CD4-positive, CD25-positive, alpha-beta regulatory T cell (primary cell): ENCODE results near the gene HTR1B. TPM values are rescaled to one million over a fixed set of nuclear protein-coding genes. Genes with fewer than 3 reads are reported as not detected.

Experiments used
- ATAC-seq, 2 donors: fragments of 150-1000 bp; cut with Tn5 transposase; one replicate each; pipeline ENCODE4 v1.10.0; 2021; ENCODE audit warnings: low read depth in 2 of 2, moderate number of reproducible peaks in 2 of 2, moderate library complexity in 1 of 2
- DNase-seq, 3 donors: peaks; one replicate each; pipeline versions ENCODE4 v3.0.0 to v3.0.0-alpha.2; 2012 to 2022; ENCODE audit warnings: mixed read lengths in 1 of 3
- H3K27ac ChIP-seq: one replicate; pipeline ENCODE4 v1.7.0; 2013; ENCODE audit warnings: mild to moderate bottlenecking, low read length; ENCODE audit not compliant: insufficient read depth, poor library complexity, severe bottlenecking
- H3K27me3 ChIP-seq: one replicate; pipeline ENCODE4 v1.7.0; 2013; ENCODE audit warnings: low read length; ENCODE audit not compliant: control insufficient read depth, insufficient read depth
- H3K36me3 ChIP-seq: one replicate; pipeline ENCODE4 v1.7.0; 2013; ENCODE audit warnings: mild to moderate bottlenecking, low read length, moderate library complexity; ENCODE audit not compliant: control insufficient read depth, insufficient read depth
- H3K4me1 ChIP-seq: 2 replicates; pipeline ENCODE4 v1.7.0; 2013; ENCODE audit warnings: mild to moderate bottlenecking, low read length; ENCODE audit not compliant: insufficient read depth, control insufficient read depth, poor library complexity, severe bottlenecking
- H3K4me3 ChIP-seq: one replicate; pipeline ENCODE4 v1.7.0; 2013; ENCODE audit warnings: low read depth, mild to moderate bottlenecking, low read length, moderate library complexity
- H3K9me3 ChIP-seq, 2 experiments: 1 replicate in 1 of 2; 2 replicates in 1 of 2; pipeline ENCODE4 v1.7.0; 2013; ENCODE audit warnings: low read length in 2 of 2, mild to moderate bottlenecking in 1 of 2, moderate library complexity in 1 of 2; ENCODE audit not compliant: control insufficient read depth in 2 of 2
- H3K27ac Mint-ChIP-seq, 3 donors: one replicate each; pipeline ENCODE4 v1.8.0; 2020 to 2022; ENCODE audit warnings: mild to moderate bottlenecking in 3 of 3, mixed read lengths in 3 of 3, moderate library complexity in 2 of 3
- H3K27me3 Mint-ChIP-seq: one replicate; pipeline ENCODE4 v1.8.0; 2022; ENCODE audit warnings: mild to moderate bottlenecking, mixed read lengths
- H3K36me3 Mint-ChIP-seq: one replicate; pipeline ENCODE4 v1.8.0; 2020; ENCODE audit warnings: mixed read lengths
- H3K4me1 Mint-ChIP-seq, 4 donors: one replicate each; pipeline ENCODE4 v1.8.0; 2020 to 2022; ENCODE audit warnings: mixed read lengths in 4 of 4, mild to moderate bottlenecking in 1 of 4
- H3K4me3 Mint-ChIP-seq, 4 donors: one replicate each; pipeline ENCODE4 v1.8.0; 2020 to 2022; ENCODE audit warnings: mild to moderate bottlenecking in 4 of 4, mixed read lengths in 4 of 4, moderate library complexity in 3 of 4
- H3K9me3 Mint-ChIP-seq, 7 donors: one replicate each; pipeline ENCODE4 v1.8.0; 2020 to 2022; ENCODE audit warnings: mixed read lengths in 7 of 7, mild to moderate bottlenecking in 3 of 7, moderate library complexity in 2 of 7
- polyA plus RNA-seq, 4 donors: library from polyadenylated mRNA; unstranded; fragments of 300-500 nt; fragmentation: Illumina TruSeq; gene quantifications; one replicate each; pipeline ENCODE4 v1.2.3, GENCODE V29; 2021
- total RNA-seq: library from RNA; stranded (reverse); gene quantifications from one replicate; pipeline ENCODE4 v1.2.3, GENCODE V29; 2022

The HTR1B gene
- total and polyA plus RNA-seq, 5 donors from 2014 or later, result not detected

- H3K27me3 Mint-ChIP-seq, result peaks cover 4% of the 10 kb centered on the region
- no peaks in the 10 kb centered on the region for H3K9me3 ChIP-seq
- peaks cover 0 to 16% (median 4%) of the 10 kb centered on the region in 7 donors for H3K9me3 Mint-ChIP-seq
- no peaks in the 10 kb centered on the region for H3K36me3 ChIP-seq
- no peak overlapping the region for H3K27ac Mint-ChIP-seq
- DNase-seq, result no peak
- H3K27ac ChIP-seq, result no peak overlapping the region
- no peaks in the 10 kb centered on the region for H3K36me3 Mint-ChIP-seq
- no peak for ATAC-seq
- H3K27me3 ChIP-seq, result no peaks in the 10 kb centered on the region
- H3K4me3 ChIP-seq, result no peak overlapping the region
- no peak overlapping the region for H3K4me3 Mint-ChIP-seq
- H3K4me1 Mint-ChIP-seq, result no peaks in the 10 kb centered on the region
- H3K4me1 ChIP-seq, result no peaks in the 10 kb centered on the region
Observed at GRCh38 chr6:77433888-77434287, 29.4 kb downstream of the HTR1B start.

- H3K36me3 ChIP-seq, result no peaks in the 10 kb centered on the region
- Mint-ChIP-seq H3K27ac (no peak overlapping the region), H3K36me3 (no peaks in the 10 kb centered on the region), H3K9me3 (peaks cover 1 to 10% (median 8%) of the 10 kb centered on the region in 7 donors), H3K4me3 (no peak overlapping the region), H3K4me1 (no peaks in the 10 kb centered on the region), H3K27me3 (peaks cover 4% of the 10 kb centered on the region)
- ATAC-seq (no peak), DNase-seq (no peak)
- no peak overlapping the region for H3K27ac ChIP-seq
- no peak overlapping the region for H3K4me3 ChIP-seq
- H3K9me3 ChIP-seq, result no peaks in the 10 kb centered on the region
- H3K4me1 ChIP-seq, result no peaks in the 10 kb centered on the region
- H3K27me3 ChIP-seq, result no peaks in the 10 kb centered on the region
Observed at GRCh38 chr6:77430504-77430903, 32.8 kb downstream of the HTR1B start.

- no peak for DNase-seq
- Mint-ChIP-seq H3K27me3 (no peaks in the 10 kb centered on the region), H3K4me1 (no peaks in the 10 kb centered on the region), H3K36me3 (no peaks in the 10 kb centered on the region), H3K27ac (no peak overlapping the region), H3K4me3 (no peak overlapping the region), H3K9me3 (peaks cover 4 to 15% (median 5%) of the 10 kb centered on the region in 7 donors)
- H3K4me1 ChIP-seq, result no peaks in the 10 kb centered on the region
- H3K9me3 ChIP-seq, result no peaks in the 10 kb centered on the region
- no peaks in the 10 kb centered on the region for H3K36me3 ChIP-seq
- no peak overlapping the region for H3K27ac ChIP-seq
- ATAC-seq, result no peak
- no peak overlapping the region for H3K4me3 ChIP-seq
- H3K27me3 ChIP-seq, result no peaks in the 10 kb centered on the region
Observed at GRCh38 chr6:77425671-77426070, 37.6 kb downstream of the HTR1B start.

GRCh38 chr6:77425216-77425615 lies 38.1 kb downstream of the HTR1B start:
- H3K4me1 ChIP-seq, result no peaks in the 10 kb centered on the region
- Mint-ChIP-seq H3K9me3 (peaks cover 3 to 16% (median 5%) of the 10 kb centered on the region in 7 donors), H3K4me3 (no peak overlapping the region), H3K27ac (no peak overlapping the region), H3K36me3 (no peaks in the 10 kb centered on the region), H3K4me1 (no peaks in the 10 kb centered on the region), H3K27me3 (no peaks in the 10 kb centered on the region)
- no peak overlapping the region for H3K27ac ChIP-seq
- no peaks in the 10 kb centered on the region for H3K9me3 ChIP-seq
- H3K4me3 ChIP-seq, result no peak overlapping the region
- no peaks in the 10 kb centered on the region for H3K36me3 ChIP-seq
- no peaks in the 10 kb centered on the region for H3K27me3 ChIP-seq
- no peak for DNase-seq
- ATAC-seq, result no peak

- no peaks in the 10 kb centered on the region for H3K36me3 Mint-ChIP-seq
- no peak overlapping the region for H3K27ac Mint-ChIP-seq
- no peaks in the 10 kb centered on the region for H3K9me3 ChIP-seq
- H3K4me1 Mint-ChIP-seq, result no peaks in the 10 kb centered on the region
- H3K9me3 Mint-ChIP-seq, result peaks cover 3 to 13% (median 5%) of the 10 kb centered on the region in 7 donors
- no peaks in the 10 kb centered on the region for H3K27me3 ChIP-seq
- H3K27me3 Mint-ChIP-seq, result no peaks in the 10 kb centered on the region
- DNase-seq (no peak), ATAC-seq (no peak)
- H3K4me3 ChIP-seq, result no peak overlapping the region
- no peaks in the 10 kb centered on the region for H3K36me3 ChIP-seq
- H3K4me1 ChIP-seq, result no peaks in the 10 kb centered on the region
- H3K27ac ChIP-seq, result no peak overlapping the region
- no peak overlapping the region for H3K4me3 Mint-ChIP-seq
Observed at GRCh38 chr6:77424761-77425160, 38.5 kb downstream of the HTR1B start.

GRCh38 chr6:77416839-77417238 lies 46.5 kb downstream of the HTR1B start:
- Histone ChIP-seq H3K9me3 (no peaks in the 10 kb centered on the region), H3K27ac (no peak overlapping the region), H3K4me3 (no peak overlapping the region), H3K4me1 (no peaks in the 10 kb centered on the region), H3K36me3 (no peaks in the 10 kb centered on the region), H3K27me3 (no peaks in the 10 kb centered on the region)
- no peak overlapping the region for H3K27ac Mint-ChIP-seq
- H3K4me3 Mint-ChIP-seq, result no peak overlapping the region
- DNase-seq (no peak), ATAC-seq (no peak)
- no peaks in the 10 kb centered on the region for H3K4me1 Mint-ChIP-seq
- H3K27me3 Mint-ChIP-seq, result no peaks in the 10 kb centered on the region
- peaks cover under 1 to 9% (median 3%) of the 10 kb centered on the region in 7 donors for H3K9me3 Mint-ChIP-seq
- H3K36me3 Mint-ChIP-seq, result no peaks in the 10 kb centered on the region

GRCh38 chr6:77415706-77416105 lies 47.6 kb downstream of the HTR1B start:
- H3K9me3 ChIP-seq, result no peaks in the 10 kb centered on the region
- H3K27ac ChIP-seq, result no peak overlapping the region
- no peaks in the 10 kb centered on the region for H3K27me3 Mint-ChIP-seq
- no peak for DNase-seq
- H3K36me3 Mint-ChIP-seq, result no peaks in the 10 kb centered on the region
- ATAC-seq, result no peak
- H3K27ac Mint-ChIP-seq, result no peak overlapping the region
- no peaks in the 10 kb centered on the region for H3K27me3 ChIP-seq
- H3K36me3 ChIP-seq, result no peaks in the 10 kb centered on the region
- H3K4me3 Mint-ChIP-seq, result no peak overlapping the region
- no peaks in the 10 kb centered on the region for H3K4me1 Mint-ChIP-seq
- no peaks in the 10 kb centered on the region for H3K4me1 ChIP-seq
- peaks cover 0 to 8% (median 4%) of the 10 kb centered on the region in 7 donors for H3K9me3 Mint-ChIP-seq
- no peak overlapping the region for H3K4me3 ChIP-seq
